Ureter (tissue), 1 donor: ENCODE results near the gene ZNF675. TPM values are rescaled to one million over a fixed set of nuclear protein-coding genes. Genes with fewer than 3 reads are reported as not detected.
"Not testable (repeated sequence)": the region's sequence is repeated elsewhere in the genome, so short reads cannot be mapped to it uniquely, and the experiment has no call there.

ENCODE experiments used
- DNase-seq: peaks from one replicate; pipeline ENCODE4 v3.0.0-alpha.2; 2020; ENCODE audit warnings: low spot score
- total RNA-seq: library from RNA; stranded (reverse); gene quantifications from one replicate; pipeline ENCODE4 v1.2.4, GENCODE V29; 2023
- donor health status: DM: yes; HTN: yes; CAD: no.

ZNF675 gene
- 26.5 TPM for total RNA-seq

DNA sequence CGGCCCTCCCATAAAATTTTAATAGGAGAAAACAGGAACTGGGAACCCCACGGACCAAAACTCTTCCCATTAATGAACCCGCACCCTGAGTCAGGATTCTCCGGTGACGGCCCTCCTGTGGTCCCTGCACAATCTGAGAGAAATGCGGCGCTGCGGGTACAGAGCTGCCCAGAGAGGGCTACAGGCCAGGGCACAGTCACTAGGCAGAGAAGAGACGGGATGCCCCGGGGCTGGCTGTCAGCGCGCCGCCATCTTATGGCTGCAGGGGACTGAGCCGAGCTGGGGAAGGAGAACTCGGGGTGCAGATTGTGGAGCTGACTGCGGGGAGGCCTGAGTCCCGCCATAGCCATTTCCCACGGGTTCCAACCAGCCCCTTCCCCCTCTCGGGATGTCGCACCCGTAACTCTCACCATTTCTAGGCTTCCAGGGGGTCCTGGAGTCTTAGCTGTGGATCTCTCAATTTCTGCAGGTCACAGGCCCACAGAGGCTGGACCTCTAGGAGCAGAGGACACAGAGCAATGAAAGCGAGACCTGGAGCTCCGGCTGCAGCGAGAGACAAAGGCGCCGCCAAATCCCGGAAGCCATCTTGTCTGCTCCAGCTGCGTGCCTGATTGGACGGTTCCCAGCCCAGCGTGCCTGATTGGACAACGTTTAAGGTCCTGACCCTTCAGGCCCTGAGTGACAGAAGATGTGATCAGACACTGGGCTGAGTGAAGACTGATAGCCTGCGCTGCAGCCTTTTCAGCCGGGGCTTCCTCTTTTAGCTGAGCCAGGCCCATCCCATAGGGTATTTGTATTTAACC is at the start of gene ZNF675:
Gene ZNF675 (minus strand): TSS at position 592 of the 803 bp plus-strand sequence. CDS start 179 bp downstream, at position 413.
- peak; percentile 93 for DNase-seq

GRCh38 chr19:23730729-23731465 is 43.9 kb upstream of the ZNF675 start:
- not testable (repeated sequence) for DNase-seq

DNA sequence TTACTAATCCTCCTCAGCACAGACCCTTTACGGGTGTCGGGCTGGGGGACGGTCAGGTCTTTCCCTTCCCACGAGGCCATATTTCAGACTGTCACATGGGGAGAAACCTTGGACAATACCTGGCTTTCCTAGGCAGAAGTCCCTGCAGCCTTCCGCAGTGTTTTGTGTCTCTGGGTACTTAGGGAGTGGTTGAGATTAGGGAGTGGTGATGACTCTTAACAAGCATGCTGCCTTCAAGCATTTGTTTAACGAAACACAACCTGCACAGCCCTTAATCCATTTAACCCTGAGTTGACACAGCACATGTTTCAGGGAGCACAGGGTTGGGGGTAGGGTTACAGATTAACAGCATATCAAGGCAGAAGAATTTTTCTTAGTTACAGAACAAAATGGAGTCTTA is 37.1 kb upstream of the ZNF675 start:
- not testable (repeated sequence) for DNase-seq

DNA sequence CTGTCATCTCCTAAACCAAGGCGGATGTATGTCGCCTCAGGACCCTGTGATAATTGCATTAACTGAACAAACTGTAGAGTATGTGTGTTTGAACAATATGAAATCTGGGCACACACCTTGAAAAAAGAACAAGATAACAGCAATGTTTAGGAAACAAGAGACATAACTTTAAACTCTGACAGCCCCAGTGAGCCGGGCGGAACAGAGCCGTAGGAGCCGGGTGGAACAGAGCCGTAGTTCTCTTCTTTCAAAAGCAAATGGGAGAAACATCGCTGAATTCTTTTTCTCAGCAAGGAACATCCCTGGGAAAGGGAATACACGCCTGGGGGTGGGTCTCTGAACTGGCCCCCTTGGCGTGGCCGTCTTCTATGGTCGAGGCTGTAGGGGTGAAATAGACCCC is 31.8 kb upstream of the ZNF675 start:
- no peak for DNase-seq

- DNase-seq = no peak
These were observed 29.8 kb upstream of the ZNF675 start for GRCh38 chr19:23716792-23717191.

DNA sequence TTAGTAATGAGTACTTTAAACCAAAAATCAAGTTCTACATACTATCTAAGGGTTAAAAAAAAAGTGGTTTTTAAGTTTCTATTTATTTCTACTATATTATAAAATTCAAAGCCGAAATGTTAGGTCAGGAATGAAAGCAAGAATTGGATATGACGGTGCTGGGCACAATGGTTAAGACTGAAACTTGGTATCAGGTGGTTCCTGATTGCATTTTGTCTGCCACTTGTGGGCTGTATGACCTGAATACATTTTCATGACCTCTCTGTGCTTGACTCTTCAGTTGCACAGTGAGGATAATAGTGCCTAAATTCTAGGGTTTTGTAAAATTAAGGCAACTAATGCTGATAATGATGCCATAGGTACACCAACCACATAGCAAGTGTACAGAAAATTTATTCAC is 22.3 kb upstream of the ZNF675 start:
- DNase-seq = no peak

- DNase-seq = no peak
These were observed 19.6 kb upstream of the ZNF675 start for GRCh38 chr19:23706657-23707056.

- no peak for DNase-seq
These were observed 12.5 kb upstream of the ZNF675 start for GRCh38 chr19:23699521-23699860.

DNA sequence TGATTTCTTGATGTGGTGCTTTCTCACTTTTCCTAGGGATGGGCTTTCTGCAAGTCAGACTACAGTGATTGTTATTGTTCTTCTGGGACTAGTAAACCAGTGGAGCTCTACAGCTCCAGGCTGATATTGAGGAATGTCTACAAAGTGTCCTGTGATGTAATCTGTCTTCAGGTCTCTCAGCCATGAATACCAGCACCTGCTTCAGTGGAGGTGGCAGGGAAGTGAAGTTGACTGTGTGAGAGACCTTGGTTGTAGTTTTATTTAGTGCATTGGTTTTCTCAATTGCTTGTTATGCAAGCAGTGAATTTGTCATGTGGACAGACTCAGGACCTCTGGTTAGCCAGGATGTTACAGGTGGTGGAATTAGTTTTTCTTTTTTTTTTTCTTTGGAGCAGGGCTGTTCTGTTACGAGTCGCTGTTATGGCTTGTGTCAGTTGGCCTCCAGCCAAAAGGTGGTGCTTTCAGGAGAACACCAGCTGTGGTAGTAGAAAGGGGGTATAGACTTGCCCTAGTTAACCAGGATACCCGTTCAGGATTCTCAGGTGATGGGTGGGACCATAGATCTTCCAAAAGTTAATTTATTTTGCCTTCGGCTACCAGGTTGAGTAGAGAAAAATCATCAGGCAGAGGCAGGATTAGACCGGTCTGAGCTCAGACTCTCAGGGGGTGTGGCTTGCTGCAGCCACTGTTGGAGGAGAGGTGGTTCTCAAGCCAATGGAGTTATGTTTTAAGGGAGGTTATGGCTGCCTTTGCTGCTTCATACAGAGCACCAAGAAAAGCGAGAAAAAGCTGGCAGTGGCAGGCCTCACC is 11.9 kb upstream of the ZNF675 start:
- DNase-seq = peak; percentile 47

- DNase-seq = not testable (repeated sequence)
These were observed 5.9 kb upstream of the ZNF675 start for GRCh38 chr19:23692937-23693336.

GRCh38 chr19:23673132-23673531 is 13.9 kb downstream of the ZNF675 start:
- no peak for DNase-seq

DNA sequence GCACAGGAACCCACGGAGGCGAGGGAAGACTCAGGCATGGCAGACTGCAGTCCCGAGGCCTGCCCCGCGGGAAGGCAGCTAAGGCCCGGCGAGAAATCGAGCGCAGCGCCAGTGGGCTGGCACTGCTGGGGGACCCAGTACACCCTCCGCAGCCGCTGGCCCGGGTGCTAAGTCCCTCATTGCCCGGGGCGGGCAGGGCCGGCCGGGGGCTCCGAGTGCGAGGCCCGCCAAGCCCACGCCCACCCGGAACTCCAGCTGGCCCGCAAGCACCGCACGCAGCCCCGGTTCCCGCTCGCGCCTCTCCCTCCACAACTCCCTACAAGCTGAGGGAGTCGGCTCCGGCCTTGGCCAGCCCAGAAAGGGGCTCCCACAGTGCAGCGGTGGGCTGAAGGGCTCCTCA is 18.4 kb downstream of the ZNF675 start:
- DNase-seq = not testable (repeated sequence)

DNA sequence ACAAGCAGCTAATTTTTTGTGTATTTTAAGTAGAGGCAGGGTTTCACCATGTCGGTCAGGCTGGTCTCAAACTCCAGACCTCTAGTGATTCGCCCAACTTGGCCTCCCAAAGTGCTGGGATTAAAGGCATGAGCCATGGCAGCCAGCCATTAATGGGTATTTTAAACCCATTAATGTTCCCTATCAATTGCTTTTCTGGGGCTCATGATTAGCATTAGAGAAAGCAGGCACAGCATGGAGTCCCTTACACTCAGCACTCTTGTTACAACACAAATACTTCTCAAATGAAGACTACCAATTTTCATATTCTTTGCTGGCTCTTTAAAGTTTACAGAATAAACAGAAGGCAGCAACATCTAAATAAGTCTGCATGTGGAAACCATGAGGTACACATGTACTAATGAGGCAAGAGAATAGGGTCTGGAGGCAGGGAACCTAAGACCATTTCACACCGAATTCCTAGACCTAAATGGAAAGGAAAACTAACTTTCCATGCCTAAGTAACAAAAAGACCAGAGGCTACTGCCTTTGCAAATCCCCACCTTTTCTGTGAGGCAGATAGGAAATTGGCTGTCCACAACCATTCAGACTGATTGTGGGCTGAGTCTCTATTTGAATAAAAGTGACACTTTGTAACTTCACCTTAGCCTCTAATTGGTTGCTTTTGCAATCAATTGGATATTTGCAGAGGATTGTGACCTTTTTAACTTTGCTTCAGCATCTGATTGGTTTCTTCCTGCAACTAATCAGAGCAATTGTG is 21.2 kb downstream of the ZNF675 start:
- no peak for DNase-seq

- DNase-seq = not testable (repeated sequence)
These were observed 37.2 kb downstream of the ZNF675 start for GRCh38 chr19:23649817-23650216.

Other genes with a start within 250 kb of the ZNF675 start
- 6.8 TPM for gene ZNF681, start 71.7 kb upstream of the ZNF675 start, total RNA-seq
- 14.3 TPM for gene ZNF726, start 227.7 kb upstream of the ZNF675 start, total RNA-seq